Testis (tissue), 3 donors: ENCODE measurements around the gene ERCC6L2. TPM values are rescaled to one million over a fixed set of nuclear protein-coding genes. Genes with fewer than 3 reads are reported as not detected.
A peak's percentile ranks its signal among the peaks of the same experiment; 100 is the strongest.

Experiments
- DNase-seq: peaks from one replicate; pipeline ENCODE4 v3.0.0-alpha.2; 2019
- H3K27ac ChIP-seq, 2 donors: fragments of 200-600 bp; sonication (generic); one replicate each; pipeline ENCODE4 v1.5.1; 2019
- H3K27me3 ChIP-seq: fragments of 200-600 bp; sonication (generic); one replicate; pipeline ENCODE4 v1.5.1; 2019
- H3K36me3 ChIP-seq: fragments of 200-600 bp; sonication (generic); one replicate; pipeline ENCODE4 v1.5.1; 2017; ENCODE audit warnings: low read depth; ENCODE audit errors: missing control alignments
- H3K4me1 ChIP-seq: fragments of 200-600 bp; sonication (generic); one replicate; pipeline ENCODE4 v1.5.1; 2019
- H3K4me3 ChIP-seq, 2 donors: fragments of 200-600 bp; sonication (generic); one replicate each; pipeline ENCODE4 v1.5.1; 2017 to 2019
- H3K9me3 ChIP-seq: fragments of 200-600 bp; sonication (generic); one replicate; pipeline ENCODE4 v1.5.1; 2017
- CTCF ChIP-seq, 3 experiments: fragments of 450-650 bp in 2 of 3; fragments of 200-600 bp in 1 of 3; sonication (generic) in 1 of 3; IDR thresholded peaks; one replicate each; pipeline ENCODE4 v1.5.1; 2016 to 2019; ENCODE audit warnings: antibody characterized with exemption in 3 of 3, mild to moderate bottlenecking in 2 of 3, moderate library complexity in 1 of 3
- POLR2A ChIP-seq: fragments of 450-650 bp; IDR thresholded peaks from one replicate; pipeline ENCODE4 v1.6.1; 2017; ENCODE audit warnings: antibody characterized with exemption, mild to moderate bottlenecking, moderate library complexity
- WGBS, 2 donors: methylation state at CpG; one replicate each; pipeline ENCODE4 v1.1.5; 2018; 5-methylcytosine and 5-hydroxymethylcytosine counted together
- intact Hi-C: fragments of 100-400 bp; cut with DNase I; formaldehyde crosslinking; loops from one replicate; pipeline ENCODE4 v1.15.1; 2023; ENCODE audit warnings: low total_unique reads
- polyA plus RNA-seq: library from polyadenylated mRNA; stranded (reverse); fragments of 350-450 nt; fragmentation: Illumina TruSeq; extraction: RNeasy Lipid Tissue Mini Kit (QIAGEN cat#74804); gene quantifications from one replicate; pipeline ENCODE4 v1.2.3, GENCODE V29; 2014; ENCODE audit warnings: low read depth, low replicate concordance; ENCODE audit not compliant: insufficient read depth
- total RNA-seq, 2 donors: library from RNA; depleted of rRNA; stranded (reverse); fragments of >200 nt; gene quantifications; one replicate each; pipeline ENCODE4 v1.2.3, GENCODE V29; 2016

ERCC6L2 gene
- total and polyA plus RNA-seq, 3 donors from 2014 or later, result 14.8 to 100 (median 83.9) TPM

- Histone ChIP-seq H3K27me3 (no peaks in the 10 kb centered on the region), H3K4me1 (peaks cover 16% of the 10 kb centered on the region), H3K4me3 (no peak overlapping the region), H3K9me3 (no peaks in the 10 kb centered on the region), H3K36me3 (no peaks in the 10 kb centered on the region), H3K27ac (peak overlapping the region; percentile 24 to 57)
- 54 to 87% methylated on average over 3 of the region's 3 CpGs for WGBS, 2 donors
- DNase-seq, result no peak
- intact Hi-C loops, result no loop called here
- TF ChIP-seq CTCF (IDR thresholded peaks at IDR 0.05) (no peak), POLR2A (no peak)
These were observed 36.5 kb upstream of the ERCC6L2 start for GRCh38 chr9:95839012-95839411.

GRCh38 chr9:95840074-95840473 is 35.4 kb upstream of the ERCC6L2 start:
- Histone ChIP-seq H3K9me3 (no peaks in the 10 kb centered on the region), H3K36me3 (no peaks in the 10 kb centered on the region), H3K4me3 (no peak overlapping the region), H3K27ac (peak overlapping the region; percentile 24 to 57), H3K4me1 (peaks cover 12% of the 10 kb centered on the region), H3K27me3 (no peaks in the 10 kb centered on the region)
- intact Hi-C loops, result no loop called here
- TF ChIP-seq CTCF (IDR thresholded peaks at IDR 0.05) (no peak), POLR2A (no peak)
- peak; percentile 43 for DNase-seq
- 27 to 35% methylated on average over 2 of the region's 2 CpGs for WGBS, 2 donors

GRCh38 chr9:95841377-95841776 is 34.1 kb upstream of the ERCC6L2 start:
- no peak for TF ChIP-seq POLR2A
- TF ChIP-seq CTCF (IDR thresholded peaks at IDR 0.05), result no peak
- WGBS, 2 donors, result 82 to 88% methylated on average over 3 of the region's 3 CpGs
- Histone ChIP-seq H3K4me1 (peaks cover 12% of the 10 kb centered on the region), H3K9me3 (no peaks in the 10 kb centered on the region), H3K27ac (no peak overlapping the region), H3K4me3 (no peak overlapping the region), H3K36me3 (no peaks in the 10 kb centered on the region), H3K27me3 (no peaks in the 10 kb centered on the region)
- no peak for DNase-seq
- intact Hi-C loops, result no loop called here

GRCh38 chr9:95845751-95846150 is 29.7 kb upstream of the ERCC6L2 start:
- no peaks in the 10 kb centered on the region for H3K36me3 ChIP-seq
- H3K4me3 ChIP-seq, result no peak overlapping the region
- 56 to 74% methylated on average over 1 of the region's 1 CpG for WGBS, 2 donors
- H3K9me3 ChIP-seq, result no peaks in the 10 kb centered on the region
- no peaks in the 10 kb centered on the region for H3K27me3 ChIP-seq
- H3K4me1 ChIP-seq, result no peaks in the 10 kb centered on the region
- no peak overlapping the region for H3K27ac ChIP-seq
- TF ChIP-seq POLR2A (no peak), CTCF (IDR thresholded peaks at IDR 0.05) (no peak)
- intact Hi-C loops, result no loop called here
- no peak for DNase-seq

- Histone ChIP-seq H3K4me3 (no peak overlapping the region), H3K36me3 (no peaks in the 10 kb centered on the region), H3K9me3 (no peaks in the 10 kb centered on the region), H3K27me3 (no peaks in the 10 kb centered on the region), H3K27ac (no peak overlapping the region), H3K4me1 (no peaks in the 10 kb centered on the region)
- intact Hi-C loops, result no loop called here
- no peak for DNase-seq
- TF ChIP-seq CTCF (IDR thresholded peaks at IDR 0.05), result no peak
- no peak for TF ChIP-seq POLR2A
These were observed 26.7 kb upstream of the ERCC6L2 start for GRCh38 chr9:95848764-95849163.
